Measurements from ENCODE around the gene ACP5. TPM values are rescaled to one million over a fixed set of nuclear protein-coding genes. Genes with fewer than 3 reads are reported as not detected.
A peak's percentile ranks its signal among the peaks of the same experiment; 100 is the strongest.
"Not testable (repeated sequence)": the region's sequence is repeated elsewhere in the genome, so short reads cannot be mapped to it uniquely, and the experiment has no call there.

Gene ACP5
- total RNA-seq, 1 donor, result 2.5 TPM

DNA sequence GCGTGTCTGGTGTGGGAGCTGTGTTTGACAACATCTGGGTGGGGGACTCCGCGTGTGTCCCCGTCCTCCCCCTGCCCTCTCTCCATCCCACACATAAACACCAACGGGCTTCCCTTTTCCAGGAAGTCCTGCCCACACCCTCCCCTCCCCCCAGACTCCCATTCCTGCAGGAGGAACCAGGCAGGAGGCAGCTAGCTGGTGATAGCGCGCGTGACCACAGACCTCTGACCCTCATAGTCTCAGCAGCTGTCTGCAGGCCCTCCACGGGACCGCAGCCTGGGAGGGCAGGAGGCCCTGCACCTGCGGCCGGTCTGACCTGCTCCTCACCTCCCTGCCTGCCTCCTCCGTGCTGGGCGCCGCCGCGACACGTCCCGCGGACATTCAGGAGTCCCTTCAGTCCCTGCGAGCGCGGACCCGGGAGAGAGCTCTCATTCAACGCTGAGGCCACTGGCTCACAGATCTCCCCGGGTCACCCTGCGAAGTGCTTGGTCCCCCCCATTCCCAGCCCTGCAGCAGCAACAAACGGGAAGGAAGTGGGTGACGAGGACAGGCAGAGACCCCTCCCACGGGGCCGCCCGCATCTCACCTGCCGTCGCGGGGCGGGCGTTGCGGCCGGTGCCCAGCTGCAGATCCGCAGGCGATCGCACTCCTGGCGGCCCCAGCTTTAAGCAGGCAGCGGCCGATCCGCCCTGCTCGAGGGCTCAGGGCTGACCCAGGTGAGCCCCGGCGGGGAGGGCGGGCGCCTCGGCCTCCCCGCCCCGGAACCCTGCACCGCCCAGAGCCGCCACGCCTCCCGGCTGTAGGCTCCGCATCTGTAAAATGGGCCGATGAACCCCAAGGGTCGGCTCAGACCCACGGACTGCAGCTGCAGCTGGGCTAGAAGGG, 1.1 kb upstream of the ACP5 start:
- Histone ChIP-seq H4K20me1 (ENCODE audit: insufficient read depth, low read length) (no peaks in the 10 kb centered on the region), H3K4me2 (ENCODE audit: insufficient read depth, low read length) (peak overlapping the region; percentile 48), H3K79me2 (ENCODE audit: insufficient read depth, low read length) (no peaks in the 10 kb centered on the region), H3K9me3 (ENCODE audit: low read depth, low read length) (no peaks in the 10 kb centered on the region), H3K4me3 (ENCODE audit: insufficient read depth, low read length) (peak overlapping the region; percentile 39), H3K27ac (ENCODE audit: low read depth, low read length) (no peak overlapping the region), H2AFZ (ENCODE audit: low read length) (peak overlapping the region; percentile 68), H3K4me1 (ENCODE audit: insufficient read depth, low read length) (peaks cover 9% of the 10 kb centered on the region), H3K36me3 (ENCODE audit: insufficient read depth, low read length) (no peaks in the 10 kb centered on the region), H3K27me3 (ENCODE audit: insufficient read depth, low read length) (peaks cover 12% of the 10 kb centered on the region)
- peak; percentile 65 for DNase-seq (ENCODE audit: insufficient read length, low spot score, missing footprints)
- TF ChIP-seq CTCF (IDR thresholded peaks at IDR 0.05; ENCODE audit: extremely low read depth, low read depth, low read length), result no peak

- no peak for TF ChIP-seq CTCF (IDR thresholded peaks at IDR 0.05; ENCODE audit: extremely low read depth, low read depth, low read length)
Observed at GRCh38 chr19:11576227-11576626, 1.2 kb downstream of the ACP5 start.

GRCh38 chr19:11574689-11575088, 2.8 kb downstream of the ACP5 start:
- Histone ChIP-seq H2AFZ (ENCODE audit: low read length) (no peak overlapping the region), H3K9me3 (ENCODE audit: low read depth, low read length) (no peaks in the 10 kb centered on the region), H3K4me1 (ENCODE audit: insufficient read depth, low read length) (no peaks in the 10 kb centered on the region), H3K36me3 (ENCODE audit: insufficient read depth, low read length) (no peaks in the 10 kb centered on the region), H3K4me2 (ENCODE audit: insufficient read depth, low read length) (no peak overlapping the region), H3K79me2 (ENCODE audit: insufficient read depth, low read length) (no peaks in the 10 kb centered on the region), H3K27me3 (ENCODE audit: insufficient read depth, low read length) (peaks cover 12% of the 10 kb centered on the region), H3K27ac (ENCODE audit: low read depth, low read length) (no peak overlapping the region), H3K4me3 (ENCODE audit: insufficient read depth, low read length) (no peak overlapping the region), H4K20me1 (ENCODE audit: insufficient read depth, low read length) (no peaks in the 10 kb centered on the region)
- TF ChIP-seq CTCF (IDR thresholded peaks at IDR 0.05; ENCODE audit: extremely low read depth, low read depth, low read length), result no peak
- DNase-seq (ENCODE audit: insufficient read length, low spot score, missing footprints), result peak; percentile 38

More at GRCh38 chr19:11576227-11576626, 1.2 kb downstream of the ACP5 start:
- Histone ChIP-seq H3K36me3 (ENCODE audit: insufficient read depth, low read length) (no peaks in the 10 kb centered on the region), H2AFZ (ENCODE audit: low read length) (no peak overlapping the region), H3K4me1 (ENCODE audit: insufficient read depth, low read length) (peaks cover 3% of the 10 kb centered on the region), H4K20me1 (ENCODE audit: insufficient read depth, low read length) (no peaks in the 10 kb centered on the region), H3K4me3 (ENCODE audit: insufficient read depth, low read length) (no peak overlapping the region), H3K4me2 (ENCODE audit: insufficient read depth, low read length) (no peak overlapping the region), H3K27ac (ENCODE audit: low read depth, low read length) (no peak overlapping the region), H3K27me3 (ENCODE audit: insufficient read depth, low read length) (peaks cover 12% of the 10 kb centered on the region), H3K9me3 (ENCODE audit: low read depth, low read length) (no peaks in the 10 kb centered on the region), H3K79me2 (ENCODE audit: insufficient read depth, low read length) (no peaks in the 10 kb centered on the region)
- DNase-seq (ENCODE audit: insufficient read length, low spot score, missing footprints), result peak; percentile 18

DNA sequence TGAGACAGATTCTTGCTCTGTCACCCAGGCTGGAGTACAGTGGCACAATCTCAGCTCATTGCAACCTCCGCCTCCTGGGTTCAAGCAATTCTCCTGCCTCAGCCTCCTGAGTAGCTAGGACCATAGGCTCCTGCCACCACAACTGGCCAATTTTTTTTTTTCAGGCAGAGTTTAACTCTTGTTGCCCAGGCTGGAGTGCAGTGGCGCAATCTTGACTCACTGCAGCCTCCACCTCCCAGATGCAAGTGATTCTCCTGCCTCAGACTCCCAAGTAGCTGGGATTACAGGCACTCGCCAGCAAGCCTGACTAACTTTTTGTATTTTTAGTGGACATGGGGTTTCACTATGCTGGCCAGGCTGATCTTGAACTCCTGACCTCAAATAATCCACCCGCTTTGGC, 3.7 kb downstream of the ACP5 start:
- not testable (repeated sequence) for H3K27me3 ChIP-seq (ENCODE audit: insufficient read depth, low read length); H4K20me1 ChIP-seq (ENCODE audit: insufficient read depth, low read length); H3K4me2 ChIP-seq (ENCODE audit: insufficient read depth, low read length); DNase-seq (ENCODE audit: insufficient read length, low spot score, missing footprints); H3K4me3 ChIP-seq (ENCODE audit: insufficient read depth, low read length); H3K4me1 ChIP-seq (ENCODE audit: insufficient read depth, low read length); H3K9me3 ChIP-seq (ENCODE audit: low read depth, low read length); H3K79me2 ChIP-seq (ENCODE audit: insufficient read depth, low read length); H3K36me3 ChIP-seq (ENCODE audit: insufficient read depth, low read length); H2AFZ ChIP-seq (ENCODE audit: low read length); H3K27ac ChIP-seq (ENCODE audit: low read depth, low read length)

DNA sequence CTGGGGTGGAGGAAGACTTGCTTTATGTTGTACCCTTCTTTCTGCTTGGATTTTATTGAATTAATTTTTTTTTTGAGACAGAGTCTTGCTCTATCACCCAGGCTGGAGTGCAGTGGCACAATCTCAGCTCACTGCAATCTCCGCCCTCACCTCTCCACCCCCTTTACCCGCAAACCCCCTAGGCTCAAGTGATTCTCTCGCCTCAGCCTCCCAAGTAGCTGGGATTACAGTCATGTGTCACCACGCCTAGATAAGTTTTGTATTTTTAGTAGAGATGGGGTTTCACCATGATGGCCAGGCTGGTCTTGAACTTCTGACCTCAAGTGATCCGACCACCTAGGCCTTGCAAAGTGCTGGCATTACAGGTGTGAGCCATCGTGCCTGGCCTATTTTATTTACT, 4.1 kb downstream of the ACP5 start:
- not testable (repeated sequence) for H3K36me3 ChIP-seq (ENCODE audit: insufficient read depth, low read length); H3K27me3 ChIP-seq (ENCODE audit: insufficient read depth, low read length); H3K4me3 ChIP-seq (ENCODE audit: insufficient read depth, low read length); H3K79me2 ChIP-seq (ENCODE audit: insufficient read depth, low read length); H2AFZ ChIP-seq (ENCODE audit: low read length); H3K9me3 ChIP-seq (ENCODE audit: low read depth, low read length); H3K4me2 ChIP-seq (ENCODE audit: insufficient read depth, low read length); H3K4me1 ChIP-seq (ENCODE audit: insufficient read depth, low read length); H3K27ac ChIP-seq (ENCODE audit: low read depth, low read length); H4K20me1 ChIP-seq (ENCODE audit: insufficient read depth, low read length)
- peak; percentile 9 for DNase-seq (ENCODE audit: insufficient read length, low spot score, missing footprints)

Measured in osteoblast (primary cell).